Effector CD8-positive, alpha-beta T cell (primary cell): ENCODE measurements around the gene PLCH2.

Source experiments
- DNase-seq: peaks from one replicate; lab custom pipeline; 2025; lab: John Stamatoyannopoulos, UW

The PLCH2 gene

GRCh38 chr1:2479618-2480017, 3.5 kb downstream of the PLCH2 start:
- no peak for DNase-seq

- DNase-seq, result no peak
Observed at GRCh38 chr1:2480236-2480985, 4.3 kb downstream of the PLCH2 start.

GRCh38 chr1:2480986-2481364, 4.9 kb downstream of the PLCH2 start:
- DNase-seq, result no peak

DNA sequence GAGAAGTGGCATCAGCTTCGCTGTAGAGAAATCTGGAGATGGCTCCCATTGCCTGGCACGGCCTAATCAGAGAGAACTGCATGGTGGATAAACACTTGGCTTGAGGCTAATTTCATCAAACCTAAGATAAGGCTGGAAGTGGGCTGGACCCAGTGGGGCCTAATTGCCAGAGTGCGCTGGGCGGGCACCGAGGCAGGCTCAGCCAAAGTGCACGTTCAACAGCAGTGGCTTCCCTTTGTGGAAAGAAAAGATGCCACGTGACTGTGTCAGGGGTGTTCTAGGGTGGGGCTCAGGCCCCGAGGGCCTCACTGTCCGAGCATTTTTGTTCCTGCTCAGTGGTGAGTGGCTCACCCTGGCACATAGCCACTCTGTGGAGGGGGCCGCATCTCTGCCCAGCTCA, 5.8 kb downstream of the PLCH2 start:
- DNase-seq, result no peak

DNA sequence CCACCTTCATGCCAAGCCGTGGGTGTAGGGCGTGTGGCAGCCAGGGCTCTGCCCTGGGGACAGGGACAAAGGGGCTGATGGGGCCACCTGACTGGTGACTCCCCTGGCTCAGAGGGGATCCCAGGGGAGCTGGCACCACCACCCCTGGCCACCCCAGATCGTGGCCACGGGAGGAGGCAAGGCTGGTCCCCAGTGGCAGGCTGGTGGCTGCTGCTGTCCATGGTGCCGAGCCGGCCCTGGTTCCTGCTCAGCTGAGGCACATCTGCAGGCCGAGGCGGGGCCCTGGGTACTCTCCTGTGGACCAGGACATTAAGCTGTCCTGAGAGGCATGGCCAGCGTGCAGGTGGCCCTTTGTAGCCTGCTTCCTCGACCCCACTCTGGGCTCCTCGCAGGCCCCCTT, 6.5 kb downstream of the PLCH2 start:
- DNase-seq, result no peak

DNA sequence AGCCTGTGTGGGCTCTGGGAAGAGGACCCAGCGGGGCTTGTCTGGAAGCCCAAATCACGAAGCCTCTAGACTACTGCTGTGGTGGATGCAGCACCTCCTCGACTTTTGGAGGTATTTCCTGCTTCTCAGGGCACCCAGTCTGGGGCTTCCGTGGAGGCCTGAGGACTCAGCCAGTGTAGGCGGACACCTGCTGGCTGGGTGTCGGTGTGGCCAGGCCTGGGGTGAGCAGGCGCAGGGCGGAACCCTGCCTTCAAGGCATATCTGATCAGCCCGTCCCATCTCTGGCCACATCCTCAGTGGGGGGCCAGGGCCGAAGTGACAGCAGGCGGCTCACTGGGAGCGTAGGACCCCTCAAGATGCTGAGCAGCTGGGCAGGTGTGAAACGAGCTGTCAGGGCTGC, 6.9 kb downstream of the PLCH2 start:
- DNase-seq, result no peak

- DNase-seq, result no peak
Observed at GRCh38 chr1:2483970-2484369, 7.9 kb downstream of the PLCH2 start.

DNA sequence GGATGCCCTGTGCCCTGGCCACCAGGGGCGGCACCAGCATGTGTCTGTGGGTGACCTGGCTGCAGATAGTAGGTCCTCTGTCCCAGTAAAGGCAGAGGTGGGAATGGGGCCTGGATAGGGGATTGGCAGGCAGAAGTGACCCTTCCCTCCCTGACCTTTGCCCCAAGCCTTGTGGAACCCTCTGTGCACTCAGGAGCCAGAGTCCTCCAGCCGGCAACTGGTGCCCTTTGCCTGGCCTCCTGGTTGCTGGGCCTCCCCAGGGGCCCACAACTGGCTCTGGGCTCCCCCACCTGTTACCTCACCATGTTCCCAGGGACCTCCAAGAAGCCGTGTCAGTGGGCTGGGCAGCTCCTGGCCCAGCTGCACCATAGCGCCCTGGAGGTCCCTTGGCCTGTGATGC, 10.0 kb downstream of the PLCH2 start:
- no peak for DNase-seq

- DNase-seq, result no peak
Observed at GRCh38 chr1:2486558-2486957, 10.5 kb downstream of the PLCH2 start.

DNA sequence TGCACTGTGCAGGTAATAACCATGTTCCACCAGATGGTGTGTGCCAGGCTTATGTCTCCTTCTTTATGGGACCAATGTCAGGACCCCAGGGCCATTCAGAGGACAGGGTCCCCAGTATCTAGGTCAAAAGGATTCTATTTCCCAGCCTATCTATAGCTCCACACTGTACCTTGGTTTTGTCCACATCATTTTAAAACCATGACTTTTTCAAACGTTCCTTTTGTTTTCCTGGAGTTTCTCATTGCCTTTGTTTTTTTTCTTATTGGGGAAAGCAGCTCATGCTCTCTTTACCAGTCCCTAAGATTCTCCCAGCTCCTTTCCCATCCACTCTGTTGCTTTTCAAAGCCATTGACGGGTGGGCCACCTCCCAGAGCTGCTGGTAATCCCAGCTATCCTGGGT, 12.6 kb downstream of the PLCH2 start:
- no peak for DNase-seq

DNA sequence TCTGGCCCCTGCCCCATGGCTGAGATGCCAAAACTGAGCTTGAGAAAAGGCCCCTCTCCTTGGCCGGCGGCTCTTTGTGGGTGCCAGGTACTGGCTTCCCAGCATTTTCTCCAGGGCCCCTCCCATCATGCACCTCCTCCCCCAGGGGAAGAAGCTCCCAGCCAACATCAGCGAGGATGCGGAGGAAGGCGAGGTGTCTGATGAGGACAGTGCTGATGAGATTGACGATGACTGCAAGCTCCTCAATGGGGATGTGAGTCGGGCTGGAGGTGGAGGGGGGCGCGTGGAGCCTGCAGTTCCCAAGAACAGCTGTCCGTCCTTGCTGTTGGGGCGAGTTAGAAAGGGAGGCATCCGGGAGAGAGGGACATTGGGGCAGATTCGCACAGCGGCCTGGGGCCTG, 13.5 kb downstream of the PLCH2 start:
- no peak for DNase-seq

DNA sequence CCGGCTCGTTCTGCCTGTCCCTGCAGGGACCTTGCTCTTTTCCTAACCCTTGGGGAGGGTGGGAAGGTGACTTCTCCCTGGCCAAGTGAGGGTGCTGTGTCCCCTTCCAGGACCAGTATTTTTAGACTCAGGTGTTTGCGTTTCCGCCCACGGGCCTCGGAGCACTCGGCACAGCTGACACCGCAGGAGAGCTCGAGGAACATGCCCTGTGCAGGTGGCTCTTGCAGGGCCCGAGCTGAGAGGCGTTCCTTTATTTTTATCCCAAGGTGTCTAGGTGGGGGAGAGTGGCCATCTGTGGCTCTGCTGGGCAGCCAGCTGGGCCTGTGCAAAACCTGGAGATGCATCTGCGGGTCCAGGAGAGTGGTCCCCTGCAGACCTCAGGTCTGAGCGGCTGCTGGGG, 16.0 kb downstream of the PLCH2 start:
- DNase-seq, result no peak

GRCh38 chr1:2493218-2493617, 17.1 kb downstream of the PLCH2 start:
- DNase-seq, result no peak

DNA sequence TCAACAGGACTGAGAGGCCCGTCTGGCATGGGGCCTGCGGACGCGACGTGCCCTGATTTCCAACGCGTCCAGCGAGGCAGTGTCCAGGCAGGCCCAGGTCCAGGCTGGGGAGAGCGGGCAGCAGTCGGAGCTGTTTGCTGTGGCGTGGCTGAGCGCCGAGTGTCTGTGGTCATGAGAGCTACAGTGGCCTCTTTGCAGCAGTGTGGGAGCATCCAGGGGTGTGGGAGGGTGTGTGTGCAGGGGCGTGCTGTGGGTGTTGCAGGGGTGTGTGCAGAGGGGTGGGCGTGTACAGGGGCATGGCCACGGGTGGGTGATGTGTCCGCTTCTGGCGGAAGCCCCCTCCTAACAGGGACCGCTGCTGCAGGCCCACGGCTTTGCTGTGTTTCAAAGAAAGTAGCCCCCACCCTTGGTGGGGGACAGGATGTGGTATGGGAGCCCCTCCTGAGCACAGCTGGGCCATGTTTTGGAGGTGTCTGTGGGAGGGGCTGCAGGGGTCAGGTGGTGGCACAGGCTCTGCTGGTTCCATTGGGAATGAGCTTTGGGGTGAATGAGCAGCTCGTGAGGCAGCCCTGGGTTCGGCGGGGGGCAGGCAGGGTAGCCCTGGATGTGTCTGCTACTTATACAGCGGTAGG, 17.7 kb downstream of the PLCH2 start:
- DNase-seq, result no peak

DNA sequence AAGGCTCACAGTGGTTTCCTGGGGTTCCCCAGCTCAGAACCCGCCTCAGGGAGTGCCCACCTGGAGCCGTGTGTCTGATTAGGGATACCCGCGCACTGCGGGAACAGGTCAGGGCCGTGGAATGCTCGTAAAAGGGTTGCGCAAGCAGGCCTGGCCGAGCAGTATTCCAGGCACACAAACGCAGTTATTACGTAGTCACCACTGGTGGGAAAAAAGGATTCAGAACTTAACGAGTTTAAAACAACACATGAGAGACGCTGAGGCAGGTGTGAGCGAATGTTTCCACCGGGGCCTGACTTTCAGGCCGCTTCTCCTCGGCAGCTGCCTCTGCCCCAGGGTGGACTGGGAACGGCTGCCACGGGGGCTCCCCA, 18.2 kb downstream of the PLCH2 start:
- DNase-seq, result no peak

GRCh38 chr1:2495026-2495425, 18.9 kb downstream of the PLCH2 start:
- DNase-seq, result no peak

- no peak for DNase-seq
Observed at GRCh38 chr1:2495546-2495945, 19.5 kb downstream of the PLCH2 start.

GRCh38 chr1:2496087-2496622, 20.1 kb downstream of the PLCH2 start:
- no peak for DNase-seq

GRCh38 chr1:2496746-2497145, 20.7 kb downstream of the PLCH2 start:
- DNase-seq, result no peak

GRCh38 chr1:2497891-2498290, 21.8 kb downstream of the PLCH2 start:
- DNase-seq, result no peak

- no peak for DNase-seq
Observed at GRCh38 chr1:2498648-2499047, 22.6 kb downstream of the PLCH2 start.

- no peak for DNase-seq
Observed at GRCh38 chr1:2499260-2499659, 23.2 kb downstream of the PLCH2 start.

- DNase-seq, result no peak
Observed at GRCh38 chr1:2499986-2500596, 24.0 kb downstream of the PLCH2 start.
